Measurements from ENCODE around the gene SLC9A7.

DNA sequence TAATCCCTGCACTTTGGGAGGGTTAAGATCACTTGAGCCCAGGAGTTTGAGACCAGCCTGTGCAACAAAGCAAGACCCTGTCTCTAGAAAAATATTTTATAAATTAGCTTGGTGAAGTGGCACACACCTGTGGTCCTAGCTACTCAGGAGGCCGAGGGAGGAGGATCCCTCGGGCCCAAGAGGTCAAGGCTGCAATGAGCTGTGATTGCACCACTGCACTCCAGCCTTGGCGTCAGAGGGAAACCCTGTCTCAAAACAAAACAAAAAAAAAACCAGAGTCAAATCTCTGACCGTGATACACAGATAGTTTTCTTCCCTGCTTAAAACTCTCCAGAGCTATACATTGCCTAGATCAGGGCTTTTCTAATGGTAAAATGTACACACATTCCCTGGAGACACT, 131.9 kb downstream of the SLC9A7 start:
- TF ChIP-seq, protein P1, sequence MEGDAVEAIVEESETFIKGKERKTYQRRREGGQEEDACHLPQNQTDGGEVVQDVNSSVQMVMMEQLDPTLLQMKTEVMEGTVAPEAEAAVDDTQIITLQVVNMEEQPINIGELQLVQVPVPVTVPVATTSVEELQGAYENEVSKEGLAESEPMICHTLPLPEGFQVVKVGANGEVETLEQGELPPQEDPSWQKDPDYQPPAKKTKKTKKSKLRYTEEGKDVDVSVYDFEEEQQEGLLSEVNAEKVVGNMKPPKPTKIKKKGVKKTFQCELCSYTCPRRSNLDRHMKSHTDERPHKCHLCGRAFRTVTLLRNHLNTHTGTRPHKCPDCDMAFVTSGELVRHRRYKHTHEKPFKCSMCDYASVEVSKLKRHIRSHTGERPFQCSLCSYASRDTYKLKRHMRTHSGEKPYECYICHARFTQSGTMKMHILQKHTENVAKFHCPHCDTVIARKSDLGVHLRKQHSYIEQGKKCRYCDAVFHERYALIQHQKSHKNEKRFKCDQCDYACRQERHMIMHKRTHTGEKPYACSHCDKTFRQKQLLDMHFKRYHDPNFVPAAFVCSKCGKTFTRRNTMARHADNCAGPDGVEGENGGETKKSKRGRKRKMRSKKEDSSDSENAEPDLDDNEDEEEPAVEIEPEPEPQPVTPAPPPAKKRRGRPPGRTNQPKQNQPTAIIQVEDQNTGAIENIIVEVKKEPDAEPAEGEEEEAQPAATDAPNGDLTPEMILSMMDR (conservative IDR thresholded peaks at IDR 0.05; ENCODE audit: low read depth, low read length), result no peak
- no peak for TF ChIP-seq EZH2 (IDR thresholded peaks at IDR 0.05; ENCODE audit: low read length, unreplicated experiment)

Data from PC-3 (cell line).